Liver (tissue), 3 donors: ENCODE measurements around the gene BTN3A1.

ENCODE experiments used
- ATF3 ChIP-seq: IDR thresholded peaks from 2 replicates; pipeline ENCODE4 v1.6.1; 2016; ENCODE audit warnings: antibody characterized with exemption
- CTCF ChIP-seq: fragments of 150-350 bp; IDR thresholded peaks from 2 replicates; pipeline ENCODE4 v1.5.1; 2017; ENCODE audit warnings: improper control_type of control experiment, low read depth, low read length; ENCODE audit not compliant: missing input control
- FOXA1 ChIP-seq: IDR thresholded peaks from 2 replicates; pipeline ENCODE4 v1.6.1; 2016; ENCODE audit warnings: antibody characterized with exemption
- MAX ChIP-seq: IDR thresholded peaks from 2 replicates; pipeline ENCODE4 v1.6.1; 2016; ENCODE audit warnings: antibody characterized with exemption
- RAD21 ChIP-seq, 2 donors: IDR thresholded peaks; 2 replicates each; pipeline ENCODE4 v1.6.1; 2016; ENCODE audit warnings: antibody characterized with exemption in 2 of 2, mild to moderate bottlenecking in 2 of 2
- RXRA ChIP-seq, 2 donors: IDR thresholded peaks; 2 replicates each; pipeline ENCODE4 v1.6.1; 2017 to 2018; ENCODE audit warnings: antibody characterized with exemption in 2 of 2, mild to moderate bottlenecking in 1 of 2
- TAF1 ChIP-seq: conservative IDR thresholded peaks from 2 replicates; pipeline ENCODE4 v1.6.1; 2016; ENCODE audit warnings: antibody characterized with exemption, mild to moderate bottlenecking
- YY1 ChIP-seq: IDR thresholded peaks from 2 replicates; pipeline ENCODE4 v1.6.1; 2016; ENCODE audit warnings: antibody characterized with exemption, mild to moderate bottlenecking
- ZBTB33 ChIP-seq: IDR thresholded peaks from 2 replicates; pipeline ENCODE4 v1.6.1; 2016; ENCODE audit warnings: antibody characterized with exemption
- donor health status: healthy.
- donor health status: healthy.

- no peak for TF ChIP-seq ZBTB33
- TF ChIP-seq CTCF, result no peak
- TF ChIP-seq RXRA (IDR thresholded peaks at IDR 0.05), result peak; percentile 16 to 27
- no peak for TF ChIP-seq RAD21 (IDR thresholded peaks at IDR 0.05)
- no peak for TF ChIP-seq ATF3
- TF ChIP-seq YY1, result no peak
- TF ChIP-seq FOXA1, result no peak
- no peak for TF ChIP-seq TAF1
- no peak for TF ChIP-seq MAX
These were observed 30.6 kb downstream of the BTN3A1 start for GRCh38 chr6:26432627-26433201.
